NCI-H2196 (cell line): ENCODE measurements around the gene COL18A1.
A peak's percentile ranks its signal among the peaks of the same experiment; 100 is the strongest.
"Not testable (repeated sequence)": the region's sequence is repeated elsewhere in the genome, so short reads cannot be mapped to it uniquely, and the experiment has no call there.

Experiments
- DNase-seq: peaks from one replicate; lab custom pipeline; 2025; ENCODE audit not compliant: unreplicated experiment; lab: John Stamatoyannopoulos, UW

The COL18A1 gene

DNA sequence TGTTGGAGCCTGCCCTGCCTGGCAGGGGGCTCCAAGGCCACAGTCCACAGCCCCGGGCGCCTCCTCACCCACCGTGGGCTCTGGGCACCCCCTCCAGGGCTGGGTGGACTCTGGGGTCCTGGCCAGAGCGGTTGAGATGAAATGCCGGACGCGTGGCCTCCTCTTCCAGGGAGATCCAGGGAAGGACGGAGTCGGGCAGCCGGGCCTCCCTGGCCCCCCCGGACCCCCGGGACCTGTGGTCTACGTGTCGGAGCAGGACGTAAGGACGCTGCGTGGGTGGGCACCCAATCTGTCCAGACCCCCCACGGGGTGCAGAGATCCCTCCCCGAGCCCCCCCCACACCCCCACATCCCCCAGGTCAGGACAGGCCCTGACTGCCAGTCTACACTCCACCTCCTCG, 86.1 kb downstream of the COL18A1 start:
- no peak for DNase-seq

DNA sequence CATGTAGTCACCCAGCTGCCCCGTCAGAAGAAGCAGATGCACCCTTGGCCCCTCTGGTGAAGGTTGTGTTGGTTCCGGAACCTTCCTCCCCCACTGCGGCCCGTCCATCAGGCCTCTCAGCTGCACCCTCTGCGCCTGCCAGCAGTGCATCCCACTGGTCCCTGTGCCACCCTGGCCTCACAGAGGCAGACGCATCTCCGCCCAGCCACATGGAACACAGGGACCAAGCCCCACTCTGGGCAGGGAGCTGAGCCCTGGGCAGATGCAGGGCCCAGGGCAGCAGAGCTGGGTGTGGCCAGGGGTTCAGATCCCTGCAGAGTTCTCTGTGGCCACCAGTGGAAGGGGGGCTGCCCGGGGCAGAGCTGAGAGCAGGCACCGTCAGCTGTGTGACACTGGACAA, 86.7 kb downstream of the COL18A1 start:
- no peak for DNase-seq

DNA sequence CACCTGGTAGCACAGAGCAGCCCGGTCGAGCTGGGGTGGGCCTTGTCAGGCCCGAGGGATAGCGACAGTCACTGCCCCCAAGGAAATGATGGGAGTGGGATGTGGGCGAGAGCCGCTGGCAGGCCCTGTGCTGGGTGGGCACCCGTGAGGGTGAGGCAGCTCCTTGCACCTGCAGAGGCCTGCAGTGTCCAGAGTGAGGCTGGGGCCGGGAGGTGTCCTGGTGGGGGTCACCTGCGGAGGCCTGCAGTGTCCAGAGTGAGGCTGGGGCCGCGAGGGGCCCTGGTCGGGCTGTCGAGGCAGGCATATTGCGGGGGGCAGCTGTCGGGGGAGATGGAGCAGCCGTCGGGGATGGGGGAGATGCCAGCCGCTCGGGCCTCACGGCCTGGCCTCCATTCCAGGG, 87.8 kb downstream of the COL18A1 start:
- no peak for DNase-seq

DNA sequence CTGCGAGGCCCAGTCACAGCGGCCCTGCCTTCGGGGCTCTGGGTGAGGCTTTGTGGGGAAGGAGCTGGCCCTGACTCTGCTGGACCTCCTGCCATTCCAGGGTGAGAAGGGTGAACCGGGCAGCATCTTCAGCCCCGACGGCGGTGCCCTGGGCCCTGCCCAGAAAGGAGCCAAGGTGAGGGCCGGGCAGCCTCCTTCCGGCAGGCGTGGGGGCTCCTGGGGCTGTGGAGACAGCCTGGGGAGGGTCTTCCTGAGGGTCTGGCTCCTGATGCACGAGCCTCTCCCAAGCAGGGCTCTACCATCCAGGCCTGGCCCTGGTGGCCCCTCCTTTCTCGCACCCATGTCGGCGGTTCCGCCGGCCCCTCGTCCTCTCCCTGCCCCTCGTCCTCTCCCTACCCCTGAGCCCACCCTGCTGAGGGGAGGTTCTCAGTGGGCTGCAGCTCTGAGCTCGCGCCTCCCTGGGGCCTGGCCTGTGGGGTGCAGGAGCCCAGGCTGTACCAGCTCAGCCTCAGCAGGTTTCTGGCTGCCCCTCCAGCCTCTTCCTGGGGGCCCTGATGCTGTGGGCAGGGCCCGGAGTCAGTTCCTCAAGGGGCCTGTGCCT, 88.5 kb downstream of the COL18A1 start:
- DNase-seq: no peak

DNA sequence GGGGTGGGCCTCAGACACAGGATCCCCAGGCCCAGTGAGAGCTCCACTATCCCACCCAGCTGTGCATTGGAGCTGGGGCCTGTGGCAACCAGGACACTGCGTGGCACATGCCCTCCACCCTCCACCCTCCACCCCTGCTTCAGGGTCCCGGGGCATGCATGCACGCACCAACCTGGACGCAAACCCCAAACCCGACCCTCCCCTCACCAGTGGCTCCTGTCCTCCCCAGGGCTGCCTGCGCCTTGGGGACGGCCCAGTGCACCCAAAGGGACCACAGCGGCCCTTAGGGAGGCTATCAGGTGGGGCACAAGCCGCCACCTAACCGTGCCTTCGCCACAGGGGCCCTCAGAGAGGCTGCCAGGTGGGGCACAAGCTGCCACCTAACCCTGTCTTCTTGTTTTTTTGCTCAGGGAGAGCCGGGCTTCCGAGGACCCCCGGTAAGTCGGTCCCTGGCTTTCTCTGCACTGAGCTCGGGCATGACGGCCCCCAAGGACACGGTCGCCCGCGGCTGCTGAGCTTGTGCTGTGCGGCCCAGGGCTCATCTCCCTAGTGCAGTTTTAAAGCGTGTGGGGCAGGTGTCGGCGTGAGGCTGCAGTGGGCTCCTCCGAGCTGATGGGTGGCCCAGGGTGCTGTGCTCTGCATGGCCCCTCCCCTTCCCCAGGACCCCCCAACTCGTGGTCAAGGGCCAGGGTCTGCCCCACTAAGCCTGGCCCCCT, 89.3 kb downstream of the COL18A1 start:
- no peak for DNase-seq

DNA sequence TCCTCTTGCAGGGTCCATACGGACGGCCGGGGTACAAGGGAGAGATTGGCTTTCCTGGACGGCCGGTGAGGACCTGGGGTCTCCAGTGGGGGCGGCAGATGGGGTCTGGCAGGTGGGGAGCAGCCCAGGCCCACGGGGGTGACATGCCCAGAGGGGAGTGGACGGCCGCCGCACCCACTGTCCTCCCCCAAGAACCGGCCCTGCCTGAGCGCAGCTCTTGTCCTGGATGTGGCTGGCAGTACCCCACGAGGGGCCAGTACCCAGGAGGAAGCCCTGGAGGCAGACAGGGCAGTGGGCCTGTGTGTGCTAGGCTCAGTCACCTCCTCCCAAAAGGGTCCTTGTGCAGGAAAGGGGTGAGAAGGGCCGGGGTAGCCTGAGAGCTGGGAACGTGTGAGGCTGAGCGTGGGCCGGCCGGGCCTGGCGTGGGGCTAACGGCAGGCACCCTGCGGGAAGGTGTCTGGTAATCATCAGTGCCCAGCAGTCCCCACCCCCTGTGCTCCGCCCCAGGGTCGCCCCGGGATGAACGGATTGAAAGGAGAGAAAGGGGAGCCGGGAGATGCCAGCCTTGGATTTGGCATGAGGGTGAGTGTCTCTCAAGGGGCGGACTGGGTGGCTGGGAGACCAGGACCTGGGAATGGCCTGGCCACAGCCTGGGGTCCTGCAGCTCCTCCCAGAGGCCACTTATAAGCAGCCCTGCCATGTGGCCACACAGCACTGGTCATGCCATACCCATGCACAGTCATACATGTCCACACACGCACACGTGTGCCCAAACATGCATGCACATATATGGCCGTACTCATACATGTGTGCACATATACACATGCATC, 90.1 kb downstream of the COL18A1 start:
- no peak for DNase-seq

DNA sequence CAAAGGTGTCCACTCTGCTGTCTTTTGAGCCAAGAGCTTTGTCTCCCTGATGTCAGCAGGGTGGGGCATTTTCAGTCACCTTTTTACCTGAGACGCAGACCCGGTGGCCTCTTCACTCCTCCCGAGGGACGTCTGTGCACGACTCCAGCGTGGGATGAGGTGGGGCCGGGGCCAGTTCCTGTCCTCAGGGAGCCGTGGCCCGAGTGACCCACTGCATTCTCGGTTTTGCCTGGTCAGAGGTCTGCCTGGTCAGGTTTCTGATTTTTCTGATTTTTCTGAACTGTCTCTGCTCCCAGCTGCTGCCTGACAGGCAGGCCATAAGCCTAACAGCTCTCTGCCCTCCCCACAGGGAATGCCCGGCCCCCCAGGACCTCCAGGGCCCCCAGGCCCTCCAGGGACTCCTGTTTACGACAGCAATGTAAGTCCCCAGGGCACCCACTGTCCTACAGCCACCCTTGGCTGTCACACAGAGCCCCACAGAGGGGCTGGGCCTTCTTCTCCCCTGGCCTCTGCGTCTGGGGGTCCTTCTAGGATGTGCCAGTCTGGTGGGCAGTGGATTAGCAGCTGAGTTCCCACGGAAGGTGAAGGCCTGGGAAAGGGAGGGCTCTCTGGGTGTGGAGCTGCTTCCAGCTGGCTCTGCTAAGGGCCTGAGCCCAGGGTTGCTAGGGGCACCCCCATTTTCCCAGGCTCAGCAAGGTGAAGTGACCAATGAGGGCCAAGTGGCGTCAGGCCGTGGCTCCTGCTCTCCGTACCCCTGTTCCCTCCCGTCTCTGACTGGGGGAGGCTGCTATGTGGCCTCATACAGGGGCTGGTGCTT, 91.4 kb downstream of the COL18A1 start:
- DNase-seq: no peak

DNA sequence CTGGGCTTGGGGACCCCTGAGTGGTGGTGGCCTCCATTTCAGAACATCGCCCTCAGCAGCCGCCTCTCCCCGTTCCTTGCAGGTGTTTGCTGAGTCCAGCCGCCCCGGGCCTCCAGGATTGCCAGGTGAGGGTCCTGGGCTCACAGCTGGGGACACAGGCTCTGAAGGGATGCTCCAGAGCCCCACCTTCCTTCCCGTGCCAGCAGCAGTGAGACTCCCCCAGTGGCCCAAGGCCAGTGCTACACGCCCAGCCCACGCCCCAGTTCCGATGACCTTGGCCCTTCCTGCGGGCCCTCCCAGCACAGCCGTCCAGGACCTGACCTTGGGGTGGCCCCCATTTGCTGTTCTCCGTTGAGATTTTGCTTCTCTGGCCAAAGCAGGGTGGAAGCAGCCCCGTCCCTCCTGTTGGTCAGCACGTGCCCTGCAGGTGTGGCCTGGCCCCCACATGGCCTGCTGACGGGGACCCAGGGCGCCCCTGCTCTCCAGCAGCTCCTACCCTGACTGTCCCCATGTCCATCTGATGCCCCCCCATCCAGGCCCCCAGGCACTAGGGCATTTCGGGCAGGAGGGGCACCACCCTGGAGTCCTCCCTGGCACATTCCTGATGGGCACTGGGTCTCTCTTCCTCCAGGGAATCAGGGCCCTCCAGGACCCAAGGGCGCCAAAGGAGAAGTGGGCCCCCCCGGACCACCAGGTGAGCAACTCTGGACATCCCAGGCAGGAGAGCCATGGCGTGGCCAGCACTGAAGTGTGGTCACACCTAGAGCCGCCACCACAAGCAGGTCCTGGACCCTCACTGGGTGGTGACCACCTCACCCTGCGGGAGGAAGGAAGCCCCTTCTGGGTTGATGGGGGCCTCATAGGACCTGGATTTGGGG, 92.2 kb downstream of the COL18A1 start:
- no peak for DNase-seq

DNA sequence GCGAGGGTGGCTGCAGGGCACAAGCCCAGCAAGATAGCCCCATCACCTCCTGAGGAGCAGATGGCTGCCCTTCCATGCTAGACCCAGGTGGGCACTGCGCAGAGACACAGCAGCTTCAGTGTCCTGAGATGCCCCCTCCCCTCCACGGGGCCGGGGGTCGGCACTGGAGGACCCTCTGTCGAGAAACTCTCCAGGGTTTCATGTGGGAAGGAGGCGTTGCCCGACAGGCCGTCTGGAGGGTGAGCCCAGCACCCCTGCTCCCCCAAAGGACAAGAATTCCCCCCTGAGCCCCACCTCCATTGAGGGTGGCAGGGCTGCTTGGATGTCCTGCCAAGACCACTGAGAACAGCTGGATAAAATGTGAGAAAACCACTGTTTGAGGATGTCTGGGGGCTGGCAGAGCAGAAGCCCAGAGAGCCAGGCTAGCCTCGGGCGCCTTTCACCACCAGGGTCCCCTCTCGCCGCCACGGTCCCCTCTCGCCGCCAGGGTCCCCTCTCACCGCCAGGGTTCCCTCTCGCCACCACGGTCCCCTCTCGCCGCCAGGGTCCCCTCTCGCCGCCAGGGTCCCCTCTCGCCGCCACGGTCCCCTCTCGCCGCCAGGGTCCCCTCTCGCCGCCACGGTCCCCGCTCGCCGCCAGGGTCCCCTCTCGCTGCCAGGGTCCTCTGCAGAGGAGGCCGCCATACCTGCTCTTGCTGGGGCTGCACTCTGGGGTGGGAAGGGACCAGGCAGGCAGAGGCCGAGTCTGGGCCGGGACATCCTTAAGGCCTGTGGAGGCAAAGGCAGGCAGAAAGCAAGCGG, 93.1 kb downstream of the COL18A1 start:
- no peak for DNase-seq

DNA sequence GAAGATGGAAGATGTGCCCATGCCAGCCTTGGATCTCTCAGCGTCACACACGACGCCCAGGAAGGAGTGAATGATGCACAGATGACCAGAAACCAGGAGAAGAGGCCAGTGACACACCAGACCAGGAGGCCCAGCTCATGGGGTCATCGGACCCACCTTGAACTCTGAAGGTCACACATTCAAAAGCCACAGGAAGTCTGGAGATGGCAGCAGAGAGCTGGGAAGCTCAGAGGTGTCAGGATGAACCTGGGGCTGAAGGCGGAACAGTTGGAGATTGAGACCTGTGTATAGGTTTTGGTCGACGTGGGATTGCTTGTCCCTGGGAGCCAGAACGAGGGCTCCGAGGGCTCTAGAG, 93.7 kb downstream of the COL18A1 start:
- DNase-seq: peak; percentile 6

DNA sequence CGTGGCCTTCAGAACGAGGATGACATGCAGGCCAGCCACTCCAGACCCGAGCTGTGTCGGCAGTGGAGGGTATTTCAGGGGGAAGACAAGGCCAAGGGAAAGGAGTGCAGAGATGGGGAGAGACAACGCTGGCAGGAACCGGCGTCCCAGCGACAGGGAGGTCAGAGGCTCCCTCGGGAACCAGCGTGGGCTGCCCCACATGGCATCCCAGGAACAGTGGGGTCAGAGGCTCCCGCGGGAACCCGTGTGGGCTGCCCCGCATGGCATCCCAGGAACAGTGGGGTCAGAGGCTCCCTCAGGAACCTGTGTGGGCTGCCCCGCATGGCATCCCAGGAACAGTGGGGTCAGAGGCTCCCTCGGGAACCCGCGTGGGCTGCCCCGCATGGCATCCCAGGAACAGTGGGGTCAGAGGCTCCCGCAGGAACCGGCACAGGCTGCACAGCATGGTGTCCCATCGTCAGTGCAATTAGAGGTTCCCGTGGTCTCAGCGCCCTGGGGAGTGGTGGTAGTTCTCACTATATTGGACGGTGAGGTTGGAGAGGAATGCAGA, 94.3 kb downstream of the COL18A1 start:
- no peak for DNase-seq

DNA sequence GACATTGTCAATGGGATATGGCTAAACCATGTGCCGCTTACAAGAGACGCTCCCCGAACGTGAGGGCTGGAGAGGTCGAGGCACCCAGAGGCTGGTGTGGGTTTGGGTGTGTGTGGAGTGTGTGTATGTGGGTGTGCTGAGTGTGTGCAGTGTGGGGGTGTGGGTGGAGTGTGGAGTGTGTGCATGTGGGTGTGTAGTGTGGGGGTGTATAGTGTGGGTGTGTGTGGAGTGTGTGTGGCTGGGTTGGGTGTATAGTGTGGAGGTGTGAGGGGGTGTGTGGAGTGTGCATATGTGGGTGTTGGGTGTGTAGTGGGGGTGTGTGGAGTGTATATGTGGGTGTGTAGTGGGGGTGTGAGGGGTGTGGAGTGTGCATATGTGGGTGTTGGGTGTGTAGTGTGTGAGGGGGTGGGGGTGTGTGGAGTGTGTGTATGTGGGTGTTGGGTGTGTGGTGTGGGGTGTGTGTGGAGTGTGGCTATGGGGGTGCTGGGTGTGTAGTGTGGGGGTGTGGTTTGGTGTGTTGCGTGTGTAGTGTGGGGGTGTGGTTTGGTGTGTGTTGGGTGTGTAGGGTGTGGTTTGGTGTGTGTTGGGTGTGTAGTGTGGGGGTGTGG, 95.1 kb downstream of the COL18A1 start:
- DNase-seq: no peak

DNA sequence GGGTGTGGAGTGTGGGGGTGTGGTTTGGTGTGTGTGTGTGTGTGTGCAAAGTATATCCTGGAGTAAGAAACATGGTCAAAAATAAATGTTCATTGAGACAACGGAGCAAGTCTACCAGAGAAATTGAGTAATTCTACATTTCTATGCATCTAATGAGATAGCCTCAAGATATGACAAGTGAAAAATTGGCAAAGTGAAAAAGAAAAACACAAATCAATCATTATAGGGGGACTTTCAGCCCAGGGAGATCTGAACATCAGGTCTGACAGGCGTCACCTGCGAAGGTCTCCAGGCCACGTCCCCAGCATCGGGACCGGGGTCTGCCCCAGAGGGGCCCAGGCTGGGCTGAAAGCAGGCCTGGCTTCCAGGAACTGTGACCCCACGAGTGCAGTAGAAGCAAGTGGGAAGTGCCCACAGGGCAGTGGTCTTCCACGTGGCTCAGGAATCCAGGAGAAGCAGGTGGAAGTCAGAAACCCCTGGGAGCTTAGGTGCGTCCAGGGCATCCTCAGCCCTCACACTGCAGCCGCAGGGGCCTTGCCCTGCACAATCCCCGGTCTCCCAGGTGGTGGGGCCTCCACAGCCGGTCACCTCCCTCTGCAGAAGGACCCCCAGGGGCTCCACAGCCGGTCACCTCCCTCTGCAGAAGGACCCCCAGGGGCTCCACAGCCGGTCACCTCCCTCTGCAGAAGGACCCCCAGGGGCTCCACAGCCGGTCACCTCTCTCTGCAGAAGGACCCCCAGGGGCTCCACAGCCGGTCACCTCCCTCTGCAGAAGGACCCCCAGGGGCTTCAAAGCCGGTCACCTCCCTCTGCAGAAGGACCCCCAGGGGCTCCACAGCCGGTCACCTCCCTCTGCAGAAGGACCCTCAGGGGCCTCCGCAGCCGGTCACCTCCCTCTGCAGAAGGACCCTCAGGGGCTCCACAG, 96.4 kb downstream of the COL18A1 start:
- not testable (repeated sequence) for DNase-seq

DNA sequence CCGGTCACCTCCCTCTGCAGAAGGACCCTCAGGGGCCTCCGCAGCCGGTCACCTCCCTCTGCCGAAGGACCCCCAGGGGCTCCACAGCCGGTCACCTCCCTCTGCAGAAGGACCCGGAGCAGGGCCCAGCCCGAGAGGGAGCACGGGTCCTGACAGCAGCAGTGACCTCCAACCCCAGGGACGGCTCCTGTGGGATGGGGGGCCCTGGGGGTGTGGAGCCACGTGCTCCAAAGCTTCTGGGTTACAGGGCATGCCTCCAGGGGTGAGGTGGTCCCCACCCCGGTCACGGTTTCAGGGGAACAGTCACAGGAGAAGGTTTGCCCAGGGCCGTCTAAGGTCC, 97.0 kb downstream of the COL18A1 start:
- no peak for DNase-seq

DNA sequence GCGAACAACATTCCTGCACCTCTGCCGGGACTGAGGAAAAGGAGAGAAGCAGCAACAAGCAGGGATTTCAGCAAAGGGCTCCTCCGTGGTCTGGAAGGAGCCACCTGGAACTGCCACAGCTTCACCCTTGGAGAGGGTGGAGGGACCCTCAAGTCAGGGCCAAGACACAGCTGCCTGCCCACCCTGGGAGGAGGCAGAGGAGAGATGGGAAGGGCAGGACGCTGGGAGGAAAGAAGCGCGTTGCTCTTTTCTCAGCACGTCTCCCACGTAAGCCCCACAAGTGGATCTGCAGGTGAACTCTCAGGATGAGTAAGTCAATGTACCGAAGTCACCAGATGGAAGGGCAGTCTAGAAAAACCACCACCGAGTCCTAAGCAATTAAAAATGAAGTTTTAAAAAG, 97.6 kb downstream of the COL18A1 start:
- DNase-seq: no peak

DNA sequence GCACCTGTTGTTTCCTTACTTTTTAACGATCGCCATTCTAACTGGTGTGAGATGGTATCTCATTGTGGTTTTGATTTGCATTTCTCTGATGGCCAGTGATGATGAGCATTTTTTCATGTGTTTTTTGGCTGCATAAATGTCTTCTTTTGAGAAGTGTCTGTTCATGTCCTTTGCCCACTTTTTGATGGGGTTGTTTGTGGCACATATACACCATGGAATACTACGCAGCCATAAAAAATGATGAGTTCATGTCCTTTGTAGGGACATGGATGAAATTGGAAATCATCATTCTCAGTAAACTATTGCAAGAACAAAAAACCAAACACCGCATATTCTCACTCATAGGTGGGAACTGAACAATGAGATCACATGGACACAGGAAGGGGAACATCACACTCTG, 98.3 kb downstream of the COL18A1 start:
- not testable (repeated sequence) for DNase-seq

DNA sequence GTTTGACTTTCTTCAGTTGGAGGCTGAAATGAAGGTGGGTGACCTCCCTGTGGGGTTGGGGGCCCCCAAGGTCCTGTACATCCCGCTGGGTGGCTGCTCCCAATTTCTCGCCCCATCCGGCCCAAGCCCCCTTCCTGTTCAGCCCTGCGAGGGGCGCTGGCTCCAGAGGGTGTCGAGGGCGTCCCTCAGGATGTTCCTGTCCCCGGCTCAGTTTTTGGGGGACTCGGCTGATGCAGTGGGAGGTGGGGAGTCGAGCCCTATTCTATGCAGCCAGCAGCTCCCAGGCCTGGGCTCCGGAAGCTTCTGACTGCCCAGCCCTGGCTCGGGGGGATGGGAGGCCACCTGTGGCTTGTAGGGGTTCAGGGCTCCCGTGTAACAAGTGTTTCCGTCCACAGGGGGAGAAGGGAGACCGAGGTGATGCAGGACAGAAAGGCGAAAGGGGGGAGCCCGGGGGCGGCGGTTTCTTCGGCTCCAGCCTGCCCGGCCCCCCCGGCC, 99.1 kb downstream of the COL18A1 start:
- DNase-seq: no peak
